IMR-90 (cell line): ENCODE results near the gene ACYP1. TPM values are rescaled to one million over a fixed set of nuclear protein-coding genes. Genes with fewer than 3 reads are reported as not detected.

Experiments used
- ATAC-seq: fragments of 200-7000 bp; cut with Tn5 transposase; 2 replicates; pipeline ENCODE4 v1.9.1; 2020; ENCODE audit warnings: low read depth, mild to moderate bottlenecking, moderate library complexity
- BruUV-seq: library from RNA; stranded (reverse); fragments of 400-500 nt; replicated peaks from 2 replicates; lab custom pipeline; 2021; lab: Mats Ljungman, UMichigan
- CTCF ChIA-PET: fragments of 300-600 bp; formaldehyde crosslinking; extraction: SDS; loops from one replicate; lab custom pipeline; 2021; ENCODE audit warnings: antibody characterized with exemption; lab: Yijun Ruan, JAX
- POLR2A ChIA-PET: fragments of 300-600 bp; sonication (Branson Sonifier 250); formaldehyde crosslinking; loops from one replicate; lab custom pipeline; 2022; ENCODE audit warnings: antibody characterized with exemption; ENCODE audit not compliant: unreplicated experiment; lab: Charles Lee
- DNase-seq: peaks from one replicate; pipeline ENCODE4 v3.0.0; 2013
- H2AFZ ChIP-seq: replicated peaks from 2 replicates; pipeline ENCODE3; 2013; ENCODE audit warnings: low read length, mild to moderate bottlenecking; ENCODE audit not compliant: poor library complexity
- H2AK5ac ChIP-seq: 2 replicates; pipeline ENCODE4 v1.6.1; 2013; ENCODE audit warnings: low read depth, low read length, inconsistent platforms
- H2AK9ac ChIP-seq: replicated peaks from 2 replicates; pipeline ENCODE3; 2013; ENCODE audit warnings: mild to moderate bottlenecking, low read depth, low read length, moderate library complexity; ENCODE audit not compliant: poor library complexity
- H2BK120ac ChIP-seq: 2 replicates; pipeline ENCODE4 v1.6.1; 2013; ENCODE audit warnings: low read depth, low read length, inconsistent platforms
- H2BK15ac ChIP-seq: 3 replicates; pipeline ENCODE4 v1.6.1; 2013; ENCODE audit warnings: low read depth, low read length, inconsistent platforms
- H2BK20ac ChIP-seq: 2 replicates; pipeline ENCODE4 v1.6.1; 2013; ENCODE audit warnings: low read depth, mild to moderate bottlenecking, inconsistent platforms, low read length, moderate library complexity
- H2BK5ac ChIP-seq: 2 replicates; pipeline ENCODE4 v1.6.1; 2013; ENCODE audit warnings: mild to moderate bottlenecking, low read depth, low read length, inconsistent platforms; ENCODE audit not compliant: poor library complexity, severe bottlenecking
- H3K14ac ChIP-seq: replicated peaks from 2 replicates; pipeline ENCODE4 v1.6.1; 2013; ENCODE audit warnings: low read depth, low read length, inconsistent platforms
- H3K18ac ChIP-seq: 2 replicates; pipeline ENCODE4 v1.6.1; 2013; ENCODE audit warnings: low read depth, low read length, control low read depth
- H3K23ac ChIP-seq: 2 replicates; pipeline ENCODE4 v1.6.1; 2013; ENCODE audit warnings: low read depth, low read length, inconsistent platforms
- H3K27ac ChIP-seq: 2 replicates; pipeline ENCODE4 v1.5.1; 2013; ENCODE audit warnings: mild to moderate bottlenecking, control low read depth, low read length; ENCODE audit not compliant: insufficient read depth
- H3K27me3 ChIP-seq: 2 replicates; pipeline ENCODE4 v1.6.1; 2013; ENCODE audit warnings: low read length; ENCODE audit not compliant: control insufficient read depth, insufficient read depth
- H3K36me3 ChIP-seq: 2 replicates; pipeline ENCODE4 v1.6.1; 2013; ENCODE audit warnings: low read length, mixed read lengths; ENCODE audit not compliant: control insufficient read depth, insufficient read depth
- H3K4ac ChIP-seq: 2 replicates; pipeline ENCODE4 v1.6.1; 2013; ENCODE audit warnings: low read depth, low read length, inconsistent platforms
- H3K4me1 ChIP-seq: 2 replicates; pipeline ENCODE4 v1.6.1; 2013; ENCODE audit warnings: low read length, mixed read lengths; ENCODE audit not compliant: control insufficient read depth, insufficient read depth
- H3K4me2 ChIP-seq: 2 replicates; pipeline ENCODE4 v1.6.1; 2013; ENCODE audit warnings: low read depth, mild to moderate bottlenecking, control low read depth, low read length, moderate library complexity
- H3K4me3 ChIP-seq: 2 replicates; pipeline ENCODE4 v1.5.1; 2013; ENCODE audit warnings: low read depth, mild to moderate bottlenecking, control low read depth, low read length, moderate library complexity; ENCODE audit not compliant: insufficient read depth
- H3K56ac ChIP-seq: 2 replicates; pipeline ENCODE4 v1.6.1; 2013; ENCODE audit warnings: low read length, inconsistent platforms; ENCODE audit not compliant: insufficient read depth; ENCODE audit errors: extremely low read depth
- H3K79me1 ChIP-seq, 2 experiments: 2 replicates each; pipeline ENCODE4 v1.6.1; 2013; ENCODE audit warnings: low read length in 2 of 2, inconsistent platforms in 1 of 2, low read depth in 1 of 2
- H3K9ac ChIP-seq: 2 replicates; pipeline ENCODE4 v1.6.1; 2013; ENCODE audit warnings: low read depth, low read length, control low read depth
- H3K9me1 ChIP-seq: 2 replicates; pipeline ENCODE4 v1.6.1; 2013; ENCODE audit warnings: low read length, inconsistent platforms; ENCODE audit not compliant: insufficient read depth
- H3K9me3 ChIP-seq: 2 replicates; pipeline ENCODE4 v1.6.1; 2013; ENCODE audit warnings: low read length; ENCODE audit not compliant: control insufficient read depth, insufficient read depth
- H4K20me1 ChIP-seq: 2 replicates; pipeline ENCODE4 v1.6.1; 2013; ENCODE audit warnings: low read length, inconsistent platforms; ENCODE audit not compliant: insufficient read depth
- H4K5ac ChIP-seq: 2 replicates; pipeline ENCODE4 v1.6.1; 2013; ENCODE audit warnings: mild to moderate bottlenecking, low read depth, low read length, control low read depth
- H4K8ac ChIP-seq, 2 experiments: 2 replicates each; pipeline ENCODE4 v1.6.1; 2013; ENCODE audit warnings: low read depth in 2 of 2, low read length in 2 of 2, control low read depth in 1 of 2, inconsistent platforms in 1 of 2
- H4K91ac ChIP-seq: 2 replicates; pipeline ENCODE4 v1.6.1; 2013; ENCODE audit warnings: low read depth, low read length, inconsistent platforms; ENCODE audit not compliant: insufficient read depth
- CTCF ChIP-seq: conservative IDR thresholded peaks from 2 replicates; pipeline ENCODE4 v1.5.1; 2012; ENCODE audit warnings: mild to moderate bottlenecking, low read depth, low read length, improper control_type of control experiment
- FOS ChIP-seq: fragments of 150-350 bp; IDR thresholded peaks from 2 replicates; pipeline ENCODE4 v1.6.1; 2016; ENCODE audit warnings: low read depth, low read length
- MXI1 ChIP-seq: IDR thresholded peaks from 2 replicates; pipeline ENCODE4 v1.6.1; 2012; ENCODE audit warnings: low read depth, mild to moderate bottlenecking, low read length, moderate library complexity, borderline replicate concordance
- POLR2A ChIP-seq: IDR thresholded peaks from 2 replicates; pipeline ENCODE4 v1.6.1; 2012; ENCODE audit warnings: mild to moderate bottlenecking, low read depth, low read length
- RAD21 ChIP-seq: IDR thresholded peaks from 2 replicates; pipeline ENCODE4 v1.6.1; 2012; ENCODE audit warnings: low read length, improper control_type of control experiment
- SMC3 ChIP-seq: fragments of 150-350 bp; IDR thresholded peaks from 2 replicates; pipeline ENCODE4 v1.6.1; 2016; ENCODE audit warnings: low read depth, mild to moderate bottlenecking, antibody characterized with exemption, low read length, moderate library complexity
- WGBS, 2 experiments: methylation state at CpG; one replicate each; pipeline versions ENCODE4 v1.1.5 to v1.1.7; 2013; ENCODE audit warnings: missing lambda C conversion rate in 2 of 2; ENCODE audit not compliant: insufficient read length in 1 of 2; ENCODE audit errors: extremely low coverage in 2 of 2; 5-methylcytosine and 5-hydroxymethylcytosine counted together
- dilution Hi-C: fragments of 300-500 bp; cut with HindIII; formaldehyde crosslinking; loops from one replicate; pipeline ENCODE4 v1.14.3; 2018; ENCODE audit warnings: low sequenced_read_pairs; ENCODE audit not compliant: unreplicated experiment
- in situ Hi-C: fragments of 300-500 bp; cut with MboI; formaldehyde crosslinking; loops from 3 replicates; pipeline ENCODE4 v1.14.3; 2019; ENCODE audit warnings: low sequenced_read_pairs, inconsistent platforms, mixed read lengths
- intact Hi-C: fragments of 100-400 bp; cut with micrococcal nuclease; formaldehyde crosslinking; loops from 2 replicates; pipeline ENCODE4 v1.10.0; 2022
- polyA plus RNA-seq, 3 experiments: library from polyadenylated mRNA; depleted of rRNA; stranded (reverse); fragments of >200 nt; gene quantifications; 2 replicates each; pipeline ENCODE4 v1.2.3, GENCODE V29; 2012; ENCODE audit warnings: low replicate concordance in 1 of 3
- total RNA-seq: library from RNA; depleted of rRNA; stranded (reverse); fragments of >200 nt; gene quantifications from 2 replicates; pipeline ENCODE4 v1.2.3, GENCODE V29; 2012

The ACYP1 gene
- total and polyA plus RNA-seq, 2 of the 4 experiments (the other 2 are of a cell fraction): 4.1 to 24.0 TPM

DNA sequence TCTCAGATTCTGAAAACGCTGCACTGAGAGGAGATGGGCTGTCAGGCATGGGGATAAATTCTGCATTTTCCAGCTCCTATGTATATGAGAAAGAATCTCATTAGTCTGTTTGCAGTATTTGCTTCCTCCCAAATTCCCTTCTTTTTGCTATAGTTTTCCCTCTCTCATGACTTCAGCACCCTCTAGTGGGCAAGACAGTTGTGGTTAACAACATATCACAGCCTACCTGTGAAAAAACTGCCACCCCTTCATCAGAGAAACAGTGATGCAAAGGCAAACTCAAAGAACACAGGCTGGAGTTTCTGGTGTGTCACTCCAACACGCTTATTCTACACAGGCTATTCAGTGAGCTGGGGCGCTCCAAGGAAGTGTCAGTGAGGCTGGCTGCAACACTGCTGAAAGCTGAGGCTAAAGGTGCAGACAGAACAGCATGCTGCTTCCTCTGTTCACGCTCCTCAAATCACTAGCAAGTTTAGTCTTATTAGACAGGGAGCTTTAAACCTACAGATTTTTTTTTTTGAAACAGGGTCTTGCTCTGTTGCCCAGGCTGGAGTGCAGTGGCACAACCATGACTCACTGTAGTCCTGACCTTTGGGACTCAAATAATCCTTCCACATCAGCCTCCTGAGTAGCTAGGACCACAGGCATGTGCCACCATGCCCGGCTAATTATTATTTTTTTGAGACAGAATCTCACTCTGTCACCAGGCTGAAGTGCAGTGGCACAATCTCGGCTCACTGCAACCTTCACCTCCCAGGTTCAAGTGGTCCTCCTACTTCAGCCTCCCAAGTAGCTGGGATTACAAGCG lies 24.9 kb upstream of the ACYP1 start:
- in situ Hi-C loops (no loop called here), intact Hi-C loops (loop anchor here (1.0 to 2.0 kb wide), 3 partner anchors 142 to 228 kb away; no protein-coding TSS in a partner anchor), dilution Hi-C loops (no loop called here)
- H3K9me3 ChIP-seq: no peaks in the 10 kb centered on the region
- H3K4ac ChIP-seq: no peak overlapping the region
- ChIA-PET CTCF (interaction anchor here (0.6 to 1.5 kb wide), 16 partner anchors 19 to 228 kb away, joined by 3 to 7 read pairs (median 3); partner anchors contain the start of genes PGF, PROX2, RPS6KL1 and ZC2HC1C), POLR2A (no interaction called here)
- H3K4me3 ChIP-seq: no peak overlapping the region
- no peaks in the 10 kb centered on the region for H3K9me1 ChIP-seq
- H3K56ac ChIP-seq: no peak overlapping the region
- ATAC-seq (peak; percentile 79), DNase-seq (peak; percentile 65)
- H2BK20ac ChIP-seq: no peak overlapping the region
- peak overlapping the region; percentile 17 for H2AK9ac ChIP-seq
- no peak overlapping the region for H2BK15ac ChIP-seq
- H4K8ac ChIP-seq: no peak overlapping the region
- TF ChIP-seq FOS (no peak), CTCF (peak; percentile 94), SMC3 (peak; percentile 88), POLR2A (peak; percentile 56; the same call in 1 of the 2 replicates), RAD21 (peak; percentile 95), MXI1 (no peak)
- 0 out of 2 replicates have a peak, but pooled peaks cover 3% of the 10 kb centered on the region for H3K4me1 ChIP-seq
- H3K79me1 ChIP-seq: no peaks in the 10 kb centered on the region; a peak in 1 of 4 replicates
- no peak overlapping the region for H2BK5ac ChIP-seq
- no peak overlapping the region for H3K27ac ChIP-seq
- peaks cover 26% of the 10 kb centered on the region for H3K36me3 ChIP-seq
- no peak overlapping the region for H4K91ac ChIP-seq
- H3K9ac ChIP-seq: no peak overlapping the region
- H2BK120ac ChIP-seq: no peak overlapping the region
- H2AFZ ChIP-seq: no peak overlapping the region
- WGBS, 2 experiments: 80% methylated on average over 1 of the region's 7 CpGs; no CpG with 5 or more reads in 1 of the 2 experiments
- H4K20me1 ChIP-seq: no peaks in the 10 kb centered on the region
- no peak overlapping the region for H4K5ac ChIP-seq
- H3K23ac ChIP-seq: no peak overlapping the region
- no peak overlapping the region for H3K18ac ChIP-seq
- H3K14ac ChIP-seq: no peak overlapping the region
- H3K27me3 ChIP-seq: no peaks in the 10 kb centered on the region
- no peak overlapping the region for H2AK5ac ChIP-seq
- H3K4me2 ChIP-seq: no peak overlapping the region
- no TSS peak for BruUV-seq
